ENCODE data around the gene ADGRG7. TPM values are rescaled to one million over a fixed set of nuclear protein-coding genes. Genes with fewer than 3 reads are reported as not detected.

ADGRG7 gene
- total and polyA plus RNA-seq, 2 of the 13 experiments (the other 11 are each of a cell fraction or from before 2014, with no cell fraction given): not detected

GRCh38 chr3:100578646-100579045 is 30.8 kb upstream of the ADGRG7 start (continued):
- no peak for TF ChIP-seq GRHL1 (CRISPR knock-in tag; conservative IDR thresholded peaks at IDR 0.05)

- BruUV-seq (replicated peaks): no TSS peak
- DNase-seq (ENCODE audit: low spot score): no peak
- Histone ChIP-seq H3K9ac (ENCODE audit: insufficient read depth, low read depth, low read length) (no peak overlapping the region), H3K27ac (ENCODE audit: extremely low read length, insufficient read depth, low read length) (no peak overlapping the region), H2AFZ (ENCODE audit: low read length) (no peak overlapping the region), H3K4me2 (ENCODE audit: low read depth, low read length) (no peak overlapping the region), H3K36me3 (replicated peaks in 1 of 2; ENCODE audit: control insufficient read depth in 1 of 2, insufficient read depth in 2 of 2, low read length in 2 of 2) (no peaks in the 10 kb centered on the region; a peak in 1 of 5 replicates), H3K4me1 (ENCODE audit: insufficient read depth, low read length) (no peaks in the 10 kb centered on the region), H3K27me3 (ENCODE audit: control insufficient read depth in 1 of 2, insufficient read depth in 2 of 2, low read length in 2 of 2) (no peaks in the 10 kb centered on the region), H3K4me3 (replicated peaks in 1 of 3; ENCODE audit: insufficient read depth in 1 of 3, low read depth in 2 of 3, low read length in 3 of 3) (no peak overlapping the region), H3K9me3 (ENCODE audit: low read length) (no peaks in the 10 kb centered on the region), H3K79me2 (ENCODE audit: insufficient read depth, low read length) (no peaks in the 10 kb centered on the region), H4K20me1 (ENCODE audit: insufficient read depth, low read length) (no peaks in the 10 kb centered on the region)
- 0% methylated on average over 2 of the region's 2 CpGs for WGBS (ENCODE audit: low lambda C conversion rate)
- ChIA-PET CTCF (ENCODE audit: low intra/inter-chr PET ratio, low total read pairs) (no interaction called here), POLR2A (no interaction called here)
- FAIRE-seq: no peak
- ATAC-seq: no peak
- intact Hi-C loops (cut with micrococcal nuclease; ENCODE audit: unreplicated experiment): no loop called here
- TF ChIP-seq HCFC1 (IDR thresholded peaks at IDR 0.05; ENCODE audit: low read depth, low read length) (no peak), HOXA5 (CRISPR knock-in tag; IDR thresholded peaks at IDR 0.05) (no peak), FOXP4 (CRISPR knock-in tag; IDR thresholded peaks at IDR 0.05) (no peak), RNF219 (CRISPR knock-in tag; IDR thresholded peaks at IDR 0.05) (no peak), DBP (CRISPR knock-in tag; IDR thresholded peaks at IDR 0.05; ENCODE audit: not compliant biosample characterization) (no peak)
- in situ Hi-C loops (cut with HindIII; ENCODE audit: extremely low pct_ligation_motif_present, low pct_unique_long_range_greater_than_20kb): loop anchor here (25.0 kb wide), 1 partner anchor 743 kb away; no protein-coding TSS in a partner anchor
Measured at GRCh38 chr3:100580147-100580546, 29.3 kb upstream of the ADGRG7 start.
